ENCODE results near the gene SLC29A1. TPM values are rescaled to one million over a fixed set of nuclear protein-coding genes. Genes with fewer than 3 reads are reported as not detected.
A peak's percentile ranks its signal among the peaks of the same experiment; 100 is the strongest.
"Not testable (repeated sequence)": the region's sequence is repeated elsewhere in the genome, so short reads cannot be mapped to it uniquely, and the experiment has no call there.

SLC29A1 gene
- polyA plus RNA-seq, 6 donors from 2014 or later, result 0.15 to 3.1 (median 0.99) TPM

- Mint-ChIP-seq H3K4me1 (peaks cover 9 to 12% (median 12%) of the 10 kb centered on the region in 3 donors), H3K27me3 (peaks cover 0 to 7% (median 0%) of the 10 kb centered on the region in 3 donors), H3K9me3 (no peaks in the 10 kb centered on the region), H3K4me3 (no peak overlapping the region), H3K27ac (no peak overlapping the region), H3K36me3 (no peaks in the 10 kb centered on the region)
- no peak for DNase-seq
- no peak for ATAC-seq (ENCODE audit: low read depth in 2 of 2)
Measured at GRCh38 chr6:44228836-44229235, 5.4 kb downstream of the SLC29A1 start.

DNA sequence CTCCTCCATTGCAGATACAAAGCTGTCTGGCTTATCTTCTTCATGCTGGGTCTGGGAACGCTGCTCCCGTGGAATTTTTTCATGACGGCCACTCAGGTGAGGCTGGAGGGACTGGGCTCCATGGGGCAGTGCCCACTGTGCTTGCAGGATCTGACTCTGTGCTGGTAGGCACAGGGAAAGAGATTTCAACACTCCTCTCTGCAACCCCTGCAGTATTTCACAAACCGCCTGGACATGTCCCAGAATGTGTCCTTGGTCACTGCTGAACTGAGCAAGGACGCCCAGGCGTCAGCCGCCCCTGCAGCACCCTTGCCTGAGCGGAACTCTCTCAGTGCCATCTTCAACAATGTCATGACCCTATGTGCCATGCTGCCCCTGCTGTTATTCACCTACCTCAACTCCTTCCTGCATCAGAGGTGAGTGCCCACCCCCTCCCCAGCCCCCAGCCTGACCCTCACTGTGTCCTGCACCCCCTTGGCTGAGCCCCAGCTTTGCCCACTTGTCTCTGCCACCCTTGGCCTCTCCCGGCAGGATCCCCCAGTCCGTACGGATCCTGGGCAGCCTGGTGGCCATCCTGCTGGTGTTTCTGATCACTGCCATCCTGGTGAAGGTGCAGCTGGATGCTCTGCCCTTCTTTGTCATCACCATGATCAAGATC is 6.1 kb downstream of the SLC29A1 start:
- no peak overlapping the region for H3K4me3 Mint-ChIP-seq
- peaks cover 0 to 6% (median 0%) of the 10 kb centered on the region in 3 donors for H3K27me3 Mint-ChIP-seq
- DNase-seq (no peak), ATAC-seq (ENCODE audit: low read depth in 2 of 2) (no peak)
- no peak overlapping the region for H3K27ac Mint-ChIP-seq
- no peaks in the 10 kb centered on the region for H3K36me3 Mint-ChIP-seq
- no peaks in the 10 kb centered on the region for H3K9me3 Mint-ChIP-seq
- H3K4me1 Mint-ChIP-seq, result peaks cover 2 to 6% (median 5%) of the 10 kb centered on the region in 3 donors

- H3K4me3 Mint-ChIP-seq, result no peak overlapping the region
- no peaks in the 10 kb centered on the region for H3K9me3 Mint-ChIP-seq
- peaks cover 0 to 4% (median 2%) of the 10 kb centered on the region in 3 donors for H3K4me1 Mint-ChIP-seq
- DNase-seq (no peak), ATAC-seq (ENCODE audit: low read depth in 2 of 2) (no peak)
- H3K27me3 Mint-ChIP-seq, result no peaks in the 10 kb centered on the region
- H3K27ac Mint-ChIP-seq, result no peak overlapping the region
- no peaks in the 10 kb centered on the region for H3K36me3 Mint-ChIP-seq
Measured at GRCh38 chr6:44230034-44230675, 6.8 kb downstream of the SLC29A1 start.

DNA sequence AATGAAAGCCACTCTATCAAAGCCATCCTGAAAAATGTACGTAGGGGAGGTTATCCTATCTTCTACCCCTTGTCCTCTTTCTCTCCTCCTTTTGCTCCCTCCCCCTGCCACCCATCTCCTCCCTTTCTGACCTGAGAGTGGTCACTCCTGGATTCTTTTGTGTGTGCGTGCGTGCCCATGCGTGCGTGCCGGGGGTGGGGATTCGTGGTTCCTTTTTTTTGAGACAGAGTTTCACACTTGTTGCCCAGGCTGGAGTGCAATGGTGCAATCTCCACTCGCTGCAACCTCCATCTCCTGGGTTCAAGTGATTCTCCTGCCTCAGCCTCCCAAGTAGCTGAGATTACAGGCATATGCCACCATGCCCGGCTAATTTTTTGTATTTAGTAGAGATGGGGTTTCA is 8.0 kb downstream of the SLC29A1 start:
- ATAC-seq (ENCODE audit: low read depth in 2 of 2); H3K9me3 Mint-ChIP-seq; H3K27me3 Mint-ChIP-seq; DNase-seq; H3K36me3 Mint-ChIP-seq; H3K4me3 Mint-ChIP-seq; H3K4me1 Mint-ChIP-seq: not testable (repeated sequence)
- peak overlapping the region in 1 of 6 donors; percentile 42 for H3K27ac Mint-ChIP-seq

- no peak for DNase-seq
- peaks cover 8 to 9% (median 9%) of the 10 kb centered on the region in 3 donors for H3K4me1 Mint-ChIP-seq
- H3K27ac Mint-ChIP-seq, result no peak overlapping the region
- H3K36me3 Mint-ChIP-seq, result no peaks in the 10 kb centered on the region
- H3K27me3 Mint-ChIP-seq, result no peaks in the 10 kb centered on the region
- H3K4me3 Mint-ChIP-seq, result peak overlapping the region in 1 of 8 donors; percentile 68
- no peak for ATAC-seq (ENCODE audit: low read depth in 2 of 2)
- no peaks in the 10 kb centered on the region for H3K9me3 Mint-ChIP-seq
Measured at GRCh38 chr6:44232676-44233566, 9.5 kb downstream of the SLC29A1 start.

GRCh38 chr6:44233567-44234100 is 10.2 kb downstream of the SLC29A1 start:
- Mint-ChIP-seq H3K27me3 (no peaks in the 10 kb centered on the region), H3K36me3 (no peaks in the 10 kb centered on the region), H3K27ac (peak overlapping the region in 1 of 6 donors; percentile 42), H3K4me1 (peaks cover 12 to 15% (median 13%) of the 10 kb centered on the region in 3 donors), H3K4me3 (peak overlapping the region in 1 of 8 donors; percentile 15), H3K9me3 (no peaks in the 10 kb centered on the region)
- no peak for DNase-seq
- no peak for ATAC-seq (ENCODE audit: low read depth in 2 of 2)

- Mint-ChIP-seq H3K4me1 (peaks cover 12 to 16% (median 13%) of the 10 kb centered on the region in 3 donors), H3K27ac (peak overlapping the region in 3 of 6 donors; percentile 42 to 81 (median 64)), H3K27me3 (no peaks in the 10 kb centered on the region), H3K4me3 (no peak overlapping the region), H3K9me3 (no peaks in the 10 kb centered on the region), H3K36me3 (no peaks in the 10 kb centered on the region)
- no peak for DNase-seq
- no peak for ATAC-seq (ENCODE audit: low read depth in 2 of 2)
Measured at GRCh38 chr6:44234101-44235025, 11.0 kb downstream of the SLC29A1 start.

DNA sequence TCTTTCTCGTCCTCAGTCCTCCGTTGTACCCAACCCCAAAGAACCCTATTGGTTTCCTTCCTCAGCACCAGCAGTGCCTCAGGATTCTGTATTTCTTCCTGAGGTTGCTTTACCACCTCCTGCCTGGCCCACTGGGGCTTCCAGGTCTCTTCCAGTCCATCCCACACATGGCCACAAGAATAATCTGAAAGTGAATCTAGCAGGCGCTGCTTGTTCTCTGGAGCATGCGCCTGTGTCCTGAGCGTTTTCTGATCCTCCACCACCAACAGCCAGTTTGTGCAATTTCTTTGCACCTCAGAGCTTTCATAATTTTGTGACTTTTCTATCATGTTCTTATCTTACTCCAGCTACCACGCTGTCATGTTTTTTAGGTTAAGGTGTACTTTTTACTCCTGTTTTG is 11.9 kb downstream of the SLC29A1 start:
- Mint-ChIP-seq H3K4me3 (peak overlapping the region in 1 of 8 donors; percentile 32), H3K4me1 (peaks cover 12 to 16% (median 13%) of the 10 kb centered on the region in 3 donors), H3K27ac (peak overlapping the region in 1 of 6 donors; percentile 30), H3K27me3 (no peaks in the 10 kb centered on the region), H3K9me3 (no peaks in the 10 kb centered on the region), H3K36me3 (no peaks in the 10 kb centered on the region)
- DNase-seq, result no peak
- no peak for ATAC-seq (ENCODE audit: low read depth in 2 of 2)

DNA sequence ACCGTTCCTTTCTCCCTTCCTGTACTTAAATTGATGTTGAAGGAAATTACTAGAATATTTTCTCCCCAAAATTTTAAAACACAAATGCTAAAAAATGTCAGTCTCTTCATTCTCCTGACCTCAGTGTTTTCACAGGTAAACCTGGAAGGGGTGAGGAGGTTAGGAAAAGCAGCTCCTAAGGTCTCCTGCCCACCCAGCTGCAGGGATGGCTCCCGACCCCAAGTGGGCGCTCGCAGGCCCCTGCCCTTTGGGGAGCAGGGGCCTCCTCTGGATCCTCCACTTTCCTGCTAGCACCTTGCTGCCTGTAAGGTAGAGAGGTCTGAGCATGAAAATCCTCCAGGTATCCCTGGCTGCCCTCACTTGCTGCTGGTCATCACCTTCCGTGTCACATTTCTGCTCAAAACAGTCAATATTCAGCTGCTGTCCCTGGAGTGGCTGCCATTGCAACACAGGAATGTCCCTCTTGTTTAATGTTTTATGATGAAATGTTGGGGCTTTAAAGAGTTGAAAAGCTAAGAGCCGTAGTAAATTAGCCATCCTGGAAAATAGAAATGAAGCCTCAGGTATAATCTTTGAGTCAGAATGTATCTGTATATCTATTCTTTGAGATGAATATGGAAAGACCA is 12.6 kb downstream of the SLC29A1 start:
- Mint-ChIP-seq H3K4me3 (peak overlapping the region in 2 of 8 donors; percentile 12 to 65), H3K36me3 (no peaks in the 10 kb centered on the region), H3K9me3 (no peaks in the 10 kb centered on the region), H3K4me1 (peaks cover 12 to 16% (median 13%) of the 10 kb centered on the region in 3 donors), H3K27ac (peak overlapping the region in 3 of 6 donors; percentile 6 to 88 (median 69)), H3K27me3 (no peaks in the 10 kb centered on the region)
- no peak for DNase-seq
- ATAC-seq (ENCODE audit: low read depth in 2 of 2), result no peak

- Mint-ChIP-seq H3K4me1 (peaks cover 12 to 16% (median 13%) of the 10 kb centered on the region in 3 donors), H3K27ac (peak overlapping the region in 5 of 6 donors; percentile 72 to 98 (median 93)), H3K4me3 (peak overlapping the region; percentile 86 to 96 (median 89)), H3K9me3 (no peaks in the 10 kb centered on the region), H3K27me3 (no peaks in the 10 kb centered on the region), H3K36me3 (no peaks in the 10 kb centered on the region)
- DNase-seq (no peak), ATAC-seq (ENCODE audit: low read depth in 2 of 2) (peak; percentile 56 to 62)
Measured at GRCh38 chr6:44237021-44237812, 13.8 kb downstream of the SLC29A1 start.

DNA sequence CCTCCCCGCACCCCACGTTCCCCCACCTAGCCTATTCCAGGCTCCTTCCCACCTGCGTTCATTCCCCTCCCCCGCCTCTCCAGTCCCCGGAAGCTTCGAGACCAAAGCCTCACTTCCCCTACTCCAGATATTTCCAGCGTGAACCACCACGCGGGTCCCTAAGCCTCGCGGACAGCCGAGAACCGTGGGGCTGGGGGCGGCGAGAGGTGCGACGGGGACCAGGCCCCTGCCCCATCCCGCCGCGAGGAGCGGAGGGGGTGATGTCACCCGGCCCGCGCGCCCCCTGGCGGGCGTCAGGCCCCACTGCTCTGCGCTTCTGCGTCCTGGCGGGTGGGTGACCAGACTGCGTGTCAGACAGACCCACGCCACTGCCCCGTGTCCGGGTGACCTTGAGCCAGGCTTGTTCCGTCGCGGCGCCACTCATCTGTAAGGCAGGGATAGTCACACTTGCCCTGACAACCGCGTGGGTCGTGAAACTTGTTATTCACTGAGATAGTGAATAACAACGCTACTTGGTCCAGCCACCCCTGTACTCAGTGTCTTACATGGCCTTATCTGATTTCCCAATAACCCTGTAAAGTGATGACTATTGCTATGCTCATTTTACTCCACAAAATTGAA is 14.5 kb downstream of the SLC29A1 start:
- Mint-ChIP-seq H3K4me1 (peaks cover 11 to 16% (median 13%) of the 10 kb centered on the region in 3 donors), H3K4me3 (peak overlapping the region; percentile 86 to 96 (median 89)), H3K36me3 (no peaks in the 10 kb centered on the region), H3K27ac (peak overlapping the region; percentile 86 to 98 (median 93)), H3K27me3 (no peaks in the 10 kb centered on the region), H3K9me3 (no peaks in the 10 kb centered on the region)
- ATAC-seq (ENCODE audit: low read depth in 2 of 2), result peak; percentile 95 to 96
- peak; percentile 79 for DNase-seq

All from naive B cell (primary cell).